GM23338 (cell line): ENCODE data around the gene IGSF21. TPM values are rescaled to one million over a fixed set of nuclear protein-coding genes. Genes with fewer than 3 reads are reported as not detected.

Source experiments
- ATAC-seq: fragments of 200-7000 bp; cut with Tn5 transposase; 3 replicates; pipeline ENCODE4 v1.9.1; 2020
- DNase-seq: peaks from one replicate; pipeline ENCODE4 v3.0.0-alpha.2; 2015; ENCODE audit warnings: low spot score
- H2AFZ ChIP-seq: fragments of 200-600 bp; sonication (generic); 2 replicates; pipeline ENCODE4 v1.8.0; 2016; ENCODE audit warnings: antibody characterized with exemption, mild to moderate bottlenecking, moderate library complexity
- H3F3A ChIP-seq: fragments of 200-600 bp; sonication (generic); replicated peaks from 2 replicates; pipeline ENCODE4 v1.8.0; 2017; ENCODE audit warnings: antibody characterized with exemption, mixed run types, low read depth
- H3K27ac ChIP-seq: fragments of 200-600 bp; sonication (generic); 2 replicates; pipeline ENCODE4 v1.6.1; 2016; ENCODE audit warnings: low read depth
- H3K27me3 ChIP-seq: fragments of 200-600 bp; sonication (generic); 2 replicates; pipeline ENCODE4 v1.8.0; 2016; ENCODE audit warnings: mild to moderate bottlenecking, mixed run types, moderate library complexity; ENCODE audit not compliant: insufficient read depth
- H3K36me3 ChIP-seq: fragments of 200-600 bp; sonication (generic); 2 replicates; pipeline ENCODE4 v1.8.0; 2016; ENCODE audit warnings: mild to moderate bottlenecking; ENCODE audit not compliant: insufficient read depth
- H3K4me1 ChIP-seq: fragments of 200-600 bp; sonication (generic); 2 replicates; pipeline ENCODE4 v1.8.0; 2016; ENCODE audit warnings: mild to moderate bottlenecking, moderate library complexity; ENCODE audit not compliant: insufficient read depth
- H3K4me2 ChIP-seq: fragments of 200-600 bp; sonication (generic); 2 replicates; pipeline ENCODE4 v1.7.1; 2017; ENCODE audit warnings: mixed run types
- H3K4me3 ChIP-seq: fragments of 200-600 bp; sonication (generic); 2 replicates; pipeline ENCODE4 v1.6.1; 2016; ENCODE audit warnings: mixed run types
- H3K79me2 ChIP-seq: fragments of 200-600 bp; sonication (generic); replicated peaks from 2 replicates; pipeline ENCODE4 v1.8.0; 2017; ENCODE audit warnings: mild to moderate bottlenecking; ENCODE audit not compliant: insufficient read depth
- H3K9me2 ChIP-seq: fragments of 200-600 bp; sonication (generic); 2 replicates; pipeline ENCODE4 v1.8.0; 2017; ENCODE audit not compliant: insufficient read depth
- H4K20me1 ChIP-seq: fragments of 200-600 bp; sonication (generic); replicated peaks from 2 replicates; pipeline ENCODE4 v1.8.0; 2017; ENCODE audit warnings: mild to moderate bottlenecking; ENCODE audit not compliant: insufficient read depth
- H3K27ac Mint-ChIP-seq: 2 replicates; pipeline ENCODE4 v1.8.0; 2020; ENCODE audit warnings: inconsistent platforms, mild to moderate bottlenecking, moderate library complexity, mixed read lengths
- H3K27me3 Mint-ChIP-seq: 3 replicates; pipeline ENCODE4 v1.8.0; 2022; ENCODE audit warnings: low read depth, mild to moderate bottlenecking, moderate library complexity, mixed read lengths, inconsistent platforms; ENCODE audit not compliant: insufficient read depth, poor library complexity
- H3K36me3 Mint-ChIP-seq: 3 replicates; pipeline ENCODE4 v1.8.0; 2021; ENCODE audit warnings: low read depth, mild to moderate bottlenecking, inconsistent platforms, moderate library complexity, mixed read lengths
- H3K4me1 Mint-ChIP-seq: 3 replicates; pipeline ENCODE4 v1.8.0; 2020; ENCODE audit warnings: mild to moderate bottlenecking, inconsistent platforms, mixed read lengths
- H3K4me3 Mint-ChIP-seq: 3 replicates; pipeline ENCODE4 v1.8.0; 2021; ENCODE audit warnings: moderate library complexity, mild to moderate bottlenecking, inconsistent platforms, mixed read lengths
- H3K9me3 Mint-ChIP-seq: 3 replicates; pipeline ENCODE4 v1.8.0; 2020; ENCODE audit warnings: moderate library complexity, mild to moderate bottlenecking, inconsistent platforms, mixed read lengths
- CREB1 ChIP-seq: fragments of 250-450 bp; sonication (Bioruptor Pico); IDR thresholded peaks from 2 replicates; pipeline ENCODE4 v1.5.0; 2020; ENCODE audit warnings: low read depth, mild to moderate bottlenecking, moderate library complexity
- CTCF ChIP-seq, 2 experiments: fragments of 200-600 bp in 1 of 2; sonication (generic) in 1 of 2; conservative IDR thresholded peaks; 2 replicates each; pipeline versions ENCODE4 v1.5.1 to v1.6.1; 2016 to 2017; ENCODE audit warnings: antibody characterized with exemption in 2 of 2, low read depth in 2 of 2, mild to moderate bottlenecking in 2 of 2, moderate library complexity in 1 of 2
- ETS1 ChIP-seq: IDR thresholded peaks from 2 replicates; pipeline ENCODE4 v1.6.1; 2016; ENCODE audit warnings: antibody characterized with exemption
- EZH2 ChIP-seq: fragments of 200-600 bp; sonication (generic); IDR thresholded peaks from one replicate; pipeline ENCODE4 v1.8.0; 2017; ENCODE audit warnings: antibody characterized with exemption, mild to moderate bottlenecking, low read depth; ENCODE audit not compliant: unreplicated experiment
- EZH2phosphoT487 ChIP-seq: fragments of 200-600 bp; sonication (generic); IDR thresholded peaks from one replicate; pipeline ENCODE4 v1.8.1; 2018; ENCODE audit warnings: antibody characterized with exemption; ENCODE audit not compliant: unreplicated experiment
- JUNB ChIP-seq: IDR thresholded peaks from one replicate; pipeline ENCODE4 v1.6.1; 2016; ENCODE audit warnings: antibody characterized with exemption; ENCODE audit not compliant: unreplicated experiment
- NANOG ChIP-seq: IDR thresholded peaks from 2 replicates; pipeline ENCODE4 v1.6.1; 2016; ENCODE audit warnings: antibody characterized with exemption, borderline replicate concordance
- POLR2AphosphoS5 ChIP-seq: IDR thresholded peaks from 2 replicates; pipeline ENCODE4 v1.6.1; 2016; ENCODE audit warnings: antibody characterized with exemption, low read depth
- REST ChIP-seq: IDR thresholded peaks from one replicate; pipeline ENCODE4 v1.6.1; 2018; ENCODE audit warnings: antibody characterized with exemption; ENCODE audit not compliant: unreplicated experiment
- STAT1 ChIP-seq: IDR thresholded peaks from one replicate; pipeline ENCODE4 v1.6.1; 2016; ENCODE audit warnings: antibody characterized with exemption; ENCODE audit not compliant: unreplicated experiment
- ZNF114 ChIP-seq: fragments of 250-450 bp; sonication (Bioruptor Pico); IDR thresholded peaks from 2 replicates; pipeline ENCODE4 v1.5.0; 2020; ENCODE audit warnings: mild to moderate bottlenecking, moderate library complexity
- ZNF331 ChIP-seq: fragments of 250-450 bp; sonication (Bioruptor Pico); IDR thresholded peaks from 2 replicates; pipeline ENCODE4 v1.5.0; 2020; ENCODE audit warnings: low read depth, mild to moderate bottlenecking, moderate library complexity
- ZNF462 ChIP-seq: fragments of 250-450 bp; sonication (Bioruptor Pico); IDR thresholded peaks from 2 replicates; pipeline ENCODE4 v1.5.0; 2020; ENCODE audit warnings: mild to moderate bottlenecking, moderate library complexity
- polyA plus RNA-seq: library from polyadenylated mRNA; unstranded; fragments of >200 nt; fragmentation: Nextera tagmentation; extraction: Ambion mirVana; gene quantifications from 2 replicates; pipeline ENCODE4 v1.2.1, GENCODE V29; 2016
- total RNA-seq: library from RNA; depleted of rRNA; stranded (reverse); fragments of >200 nt; shearing (Covaris generic); gene quantifications from 2 replicates; pipeline ENCODE4 v1.2.3, GENCODE V29; 2014

Gene IGSF21
- total and polyA plus RNA-seq, 2 experiments from 2014 or later = 15.6 to 15.7 TPM

- TF ChIP-seq ZNF331 (CRISPR knock-in tag) = no peak
These were observed 246.4 kb downstream of the IGSF21 start (continued) for GRCh38 chr1:18353992-18354391.

- no peak overlapping the region for H3K27ac Mint-ChIP-seq
- Histone ChIP-seq H3K27me3 (no peaks in the 10 kb centered on the region), H3K79me2 (no peaks in the 10 kb centered on the region), H3K4me3 (no peak overlapping the region), H4K20me1 (no peaks in the 10 kb centered on the region), H3K9me2 (peaks cover 6% of the 10 kb centered on the region; the same call in 1 of the 2 replicates), H3K27ac (no peak overlapping the region), H3K4me2 (no peak overlapping the region), H3K4me1 (peaks cover 28% of the 10 kb centered on the region), H3F3A (peaks cover 6% of the 10 kb centered on the region), H2AFZ (no peak overlapping the region), H3K36me3 (no peaks in the 10 kb centered on the region)
- ATAC-seq = no peak
- TF ChIP-seq EZH2phosphoT487 = no peak
- no peak for TF ChIP-seq EZH2
- TF ChIP-seq ZNF462 (CRISPR knock-in tag) = no peak
- no peak for TF ChIP-seq JUNB
- no peak for TF ChIP-seq POLR2AphosphoS5
- no peak for TF ChIP-seq ZNF114
- no peak for TF ChIP-seq ZNF331 (CRISPR knock-in tag)
- no peak for TF ChIP-seq ETS1
- TF ChIP-seq REST = no peak
- TF ChIP-seq CTCF (conservative IDR thresholded peaks at IDR 0.05; ENCODE audit: low read depth in 2 of 2) = no peak
- TF ChIP-seq STAT1 = no peak
- no peak for TF ChIP-seq NANOG
- TF ChIP-seq CREB1 (CRISPR knock-in tag) = no peak
- no peak overlapping the region for H3K4me3 Mint-ChIP-seq
- H3K9me3 Mint-ChIP-seq = no peaks in the 10 kb centered on the region
- peaks cover 34% of the 10 kb centered on the region for H3K4me1 Mint-ChIP-seq
- H3K36me3 Mint-ChIP-seq = no peaks in the 10 kb centered on the region
- H3K27me3 Mint-ChIP-seq = peaks cover 12% of the 10 kb centered on the region
- no peak for DNase-seq
These were observed 247.0 kb downstream of the IGSF21 start for GRCh38 chr1:18354612-18355011.
